ENCODE data around the gene UBD. TPM values are rescaled to one million over a fixed set of nuclear protein-coding genes. Genes with fewer than 3 reads are reported as not detected.

The UBD gene
- total RNA-seq, 1 donor from 2014 or later = 0.47 TPM

DNA sequence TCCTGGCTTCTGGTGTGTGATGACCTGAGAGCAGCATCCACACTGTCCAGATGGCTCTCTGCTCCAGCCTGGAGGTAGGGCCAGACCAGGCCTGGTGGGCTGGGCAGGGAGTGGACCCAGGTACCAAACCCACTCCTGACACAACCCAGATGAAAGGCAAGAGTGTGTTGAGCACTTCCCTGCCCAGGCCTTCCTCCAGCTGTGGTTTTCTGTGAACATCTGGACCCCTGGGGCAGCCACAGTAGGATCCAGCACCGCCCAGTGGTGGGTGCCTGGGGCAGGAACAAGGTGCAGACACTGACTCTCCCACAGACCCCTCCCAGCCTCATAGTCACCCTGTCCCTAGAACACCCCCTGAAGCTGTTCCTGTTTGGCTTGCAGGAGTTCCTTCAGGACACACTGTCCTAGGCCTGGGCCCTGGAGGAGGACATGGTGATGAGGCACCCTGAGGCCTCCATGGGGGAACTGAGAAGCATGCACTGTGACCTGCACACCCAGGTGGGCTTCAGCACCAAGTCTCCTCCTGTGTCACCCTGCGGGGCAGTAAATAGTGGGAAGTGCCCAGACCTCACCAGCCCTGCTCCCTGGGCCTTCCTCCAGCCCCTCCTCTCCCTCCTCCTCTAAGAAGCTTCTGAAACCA is 28.7 kb downstream of the UBD start:
- H3K36me3 Mint-ChIP-seq = no peaks in the 10 kb centered on the region
- H3K27ac Mint-ChIP-seq = no peak overlapping the region
- TF ChIP-seq, protein P1, sequence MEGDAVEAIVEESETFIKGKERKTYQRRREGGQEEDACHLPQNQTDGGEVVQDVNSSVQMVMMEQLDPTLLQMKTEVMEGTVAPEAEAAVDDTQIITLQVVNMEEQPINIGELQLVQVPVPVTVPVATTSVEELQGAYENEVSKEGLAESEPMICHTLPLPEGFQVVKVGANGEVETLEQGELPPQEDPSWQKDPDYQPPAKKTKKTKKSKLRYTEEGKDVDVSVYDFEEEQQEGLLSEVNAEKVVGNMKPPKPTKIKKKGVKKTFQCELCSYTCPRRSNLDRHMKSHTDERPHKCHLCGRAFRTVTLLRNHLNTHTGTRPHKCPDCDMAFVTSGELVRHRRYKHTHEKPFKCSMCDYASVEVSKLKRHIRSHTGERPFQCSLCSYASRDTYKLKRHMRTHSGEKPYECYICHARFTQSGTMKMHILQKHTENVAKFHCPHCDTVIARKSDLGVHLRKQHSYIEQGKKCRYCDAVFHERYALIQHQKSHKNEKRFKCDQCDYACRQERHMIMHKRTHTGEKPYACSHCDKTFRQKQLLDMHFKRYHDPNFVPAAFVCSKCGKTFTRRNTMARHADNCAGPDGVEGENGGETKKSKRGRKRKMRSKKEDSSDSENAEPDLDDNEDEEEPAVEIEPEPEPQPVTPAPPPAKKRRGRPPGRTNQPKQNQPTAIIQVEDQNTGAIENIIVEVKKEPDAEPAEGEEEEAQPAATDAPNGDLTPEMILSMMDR (IDR thresholded peaks at IDR 0.05; ENCODE audit: unreplicated experiment) = no peak
- no peaks in the 10 kb centered on the region for H3K9me3 Mint-ChIP-seq
- no peak for DNase-seq (ENCODE audit: low spot score in 2 of 2, unreplicated experiment in 2 of 2)
- H3K4me1 Mint-ChIP-seq = no peaks in the 10 kb centered on the region
- H3K27me3 Mint-ChIP-seq (ENCODE audit: low read depth) = peaks cover 18% of the 10 kb centered on the region
- no peak overlapping the region for H3K4me3 Mint-ChIP-seq

- Mint-ChIP-seq H3K4me3 (no peak overlapping the region), H3K4me1 (no peaks in the 10 kb centered on the region), H3K36me3 (no peaks in the 10 kb centered on the region), H3K27ac (no peak overlapping the region), H3K27me3 (ENCODE audit: low read depth) (peaks cover 19% of the 10 kb centered on the region), H3K9me3 (no peaks in the 10 kb centered on the region)
- no peak for DNase-seq (ENCODE audit: low spot score in 2 of 2, unreplicated experiment in 2 of 2)
- TF ChIP-seq, protein P1 (IDR thresholded peaks at IDR 0.05; ENCODE audit: unreplicated experiment) = no peak
Observed at GRCh38 chr6:29529956-29530355, 29.6 kb downstream of the UBD start.

GRCh38 chr6:29528988-29529560 is 30.5 kb downstream of the UBD start:
- H3K36me3 Mint-ChIP-seq = no peaks in the 10 kb centered on the region
- peaks cover 13% of the 10 kb centered on the region for H3K27me3 Mint-ChIP-seq (ENCODE audit: low read depth)
- H3K9me3 Mint-ChIP-seq = peaks cover 3% of the 10 kb centered on the region
- no peak overlapping the region for H3K4me3 Mint-ChIP-seq
- no peak for DNase-seq (ENCODE audit: low spot score in 2 of 2, unreplicated experiment in 2 of 2)
- TF ChIP-seq, protein P1 (IDR thresholded peaks at IDR 0.05; ENCODE audit: unreplicated experiment) = no peak
- H3K27ac Mint-ChIP-seq = no peak overlapping the region
- no peaks in the 10 kb centered on the region for H3K4me1 Mint-ChIP-seq

- no peaks in the 10 kb centered on the region for H3K36me3 Mint-ChIP-seq
- peaks cover 3% of the 10 kb centered on the region for H3K9me3 Mint-ChIP-seq
- no peaks in the 10 kb centered on the region for H3K4me1 Mint-ChIP-seq
- no peak overlapping the region for H3K27ac Mint-ChIP-seq
- no peak for DNase-seq (ENCODE audit: low spot score in 2 of 2, unreplicated experiment in 2 of 2)
- H3K4me3 Mint-ChIP-seq = no peak overlapping the region
- TF ChIP-seq, protein P1 (IDR thresholded peaks at IDR 0.05; ENCODE audit: unreplicated experiment) = no peak
- peaks cover 10% of the 10 kb centered on the region for H3K27me3 Mint-ChIP-seq (ENCODE audit: low read depth)
Observed at GRCh38 chr6:29528300-29528931, 31.1 kb downstream of the UBD start.

DNA sequence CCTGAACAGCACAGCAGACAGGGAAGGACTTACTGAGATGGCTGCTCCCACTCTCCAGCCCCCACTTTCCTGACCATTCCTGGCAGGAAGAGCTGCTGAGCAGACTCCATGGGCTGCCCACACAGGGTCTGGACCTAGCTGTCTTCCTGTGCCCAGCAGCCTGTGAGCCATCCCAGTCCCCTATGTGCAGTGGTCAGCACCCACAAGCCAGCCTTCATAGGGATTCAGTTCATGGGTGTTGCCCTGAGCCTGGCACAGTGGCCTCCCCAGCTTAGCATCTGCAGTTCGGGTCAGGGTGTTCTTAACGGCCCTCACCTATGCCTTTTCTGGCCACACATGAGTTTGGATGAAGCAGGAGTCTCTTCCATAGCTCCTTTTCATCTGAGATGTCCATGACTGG is 32.0 kb downstream of the UBD start:
- Mint-ChIP-seq H3K4me3 (no peak overlapping the region), H3K27ac (no peak overlapping the region), H3K36me3 (no peaks in the 10 kb centered on the region), H3K9me3 (peaks cover 8% of the 10 kb centered on the region), H3K27me3 (ENCODE audit: low read depth) (peaks cover 10% of the 10 kb centered on the region), H3K4me1 (no peaks in the 10 kb centered on the region)
- TF ChIP-seq, protein P1 (IDR thresholded peaks at IDR 0.05; ENCODE audit: unreplicated experiment) = no peak
- no peak for DNase-seq (ENCODE audit: low spot score in 2 of 2, unreplicated experiment in 2 of 2)
